Endodermal cell (in vitro differentiated cells): Measurements from ENCODE around the gene HIBADH. TPM values are rescaled to one million over a fixed set of nuclear protein-coding genes. Genes with fewer than 3 reads are reported as not detected.

ENCODE experiments used
- DNase-seq: peaks from one replicate; pipeline ENCODE4 v3.0.0-alpha.2; 2017
- H3K27ac ChIP-seq: 2 replicates; pipeline ENCODE4 v1.5.1; 2013; ENCODE audit warnings: mild to moderate bottlenecking, low read depth, low read length, moderate library complexity
- H3K27me3 ChIP-seq: 2 replicates; pipeline ENCODE4 v1.6.1; 2013; ENCODE audit warnings: mild to moderate bottlenecking, low read length, moderate library complexity; ENCODE audit not compliant: insufficient read depth, control insufficient read depth, poor library complexity, severe bottlenecking
- H3K36me3 ChIP-seq: 2 replicates; pipeline ENCODE4 v1.7.0; 2013; ENCODE audit warnings: mild to moderate bottlenecking, low read length, moderate library complexity; ENCODE audit not compliant: control insufficient read depth, insufficient read depth
- H3K4me1 ChIP-seq: one replicate; pipeline ENCODE4 v1.7.0; 2013; ENCODE audit warnings: low read length; ENCODE audit not compliant: control insufficient read depth, insufficient read depth
- H3K4me3 ChIP-seq: 2 replicates; pipeline ENCODE4 v1.5.1; 2013; ENCODE audit warnings: mild to moderate bottlenecking, low read length, moderate library complexity
- H3K9ac ChIP-seq: 2 replicates; pipeline ENCODE4 v1.6.1; 2013; ENCODE audit warnings: mild to moderate bottlenecking, low read length, moderate library complexity; ENCODE audit not compliant: poor library complexity, severe bottlenecking; ENCODE audit errors: extremely low read depth
- H3K9me3 ChIP-seq: 2 replicates; pipeline ENCODE4 v1.6.1; 2013; ENCODE audit warnings: mild to moderate bottlenecking, low read length, moderate library complexity; ENCODE audit not compliant: control insufficient read depth
- H3K27ac Mint-ChIP-seq: 2 replicates; pipeline ENCODE4 v1.8.0; 2020; ENCODE audit warnings: mixed read lengths
- H3K27me3 Mint-ChIP-seq: 2 replicates; pipeline ENCODE4 v1.8.0; 2021; ENCODE audit warnings: mild to moderate bottlenecking, mixed read lengths; ENCODE audit not compliant: insufficient read depth
- H3K36me3 Mint-ChIP-seq: 2 replicates; pipeline ENCODE4 v1.8.0; 2020; ENCODE audit warnings: low read depth, mixed read lengths
- H3K4me1 Mint-ChIP-seq: 2 replicates; pipeline ENCODE4 v1.8.0; 2020; ENCODE audit warnings: mixed read lengths
- H3K4me3 Mint-ChIP-seq: 2 replicates; pipeline ENCODE4 v1.8.0; 2020; ENCODE audit warnings: mild to moderate bottlenecking, moderate library complexity, mixed read lengths
- H3K9me3 Mint-ChIP-seq: 2 replicates; pipeline ENCODE4 v1.8.0; 2020; ENCODE audit warnings: mild to moderate bottlenecking, mixed read lengths
- CTCF ChIP-seq: fragments of 200-600 bp; sonication (generic); conservative IDR thresholded peaks from 2 replicates; pipeline ENCODE4 v1.5.0; 2021; ENCODE audit warnings: antibody characterized with exemption, mild to moderate bottlenecking
- WGBS, 2 experiments: methylation state at CpG; one replicate each; pipeline versions ENCODE4 v1.1.5 to v1.1.7; 2013; ENCODE audit warnings: missing lambda C conversion rate in 2 of 2, mixed read lengths in 1 of 2; ENCODE audit not compliant: insufficient coverage in 1 of 2, insufficient read length in 1 of 2; 5-methylcytosine and 5-hydroxymethylcytosine counted together
- total RNA-seq, 2 donors: library from RNA; stranded (reverse); fragmentation: NEBNext Ultra II Directional in 1 of 2; extraction: Animal tissue kit (Norgen Biotek cat#: 25700) in 1 of 2; gene quantifications; 2 replicates in 1 of 2; 3 replicates in 1 of 2; pipeline ENCODE4 v1.2.1, GENCODE V29; 2021

Gene HIBADH
- total RNA-seq, 2 donors from 2014 or later: 48.3 to 78.1 TPM

- Histone ChIP-seq H3K27me3 (no peaks in the 10 kb centered on the region), H3K27ac (no peak overlapping the region), H3K36me3 (no peaks in the 10 kb centered on the region), H3K4me3 (no peak overlapping the region), H3K4me1 (no peaks in the 10 kb centered on the region), H3K9ac (no peak overlapping the region), H3K9me3 (no peaks in the 10 kb centered on the region)
- DNase-seq: no peak
- no peaks in the 10 kb centered on the region for H3K36me3 Mint-ChIP-seq
- H3K4me1 Mint-ChIP-seq: peaks cover 4% of the 10 kb centered on the region
- no peak for TF ChIP-seq CTCF
- no peak overlapping the region for H3K4me3 Mint-ChIP-seq
- H3K27ac Mint-ChIP-seq: no peak overlapping the region
- H3K9me3 Mint-ChIP-seq: no peaks in the 10 kb centered on the region
- no peaks in the 10 kb centered on the region for H3K27me3 Mint-ChIP-seq
Measured at GRCh38 chr7:27686315-27686714, 23.6 kb upstream of the HIBADH start.

- H3K9ac ChIP-seq: no peak overlapping the region
- Mint-ChIP-seq H3K4me3 (no peak overlapping the region), H3K27ac (no peak overlapping the region), H3K36me3 (no peaks in the 10 kb centered on the region), H3K27me3 (no peaks in the 10 kb centered on the region), H3K9me3 (no peaks in the 10 kb centered on the region), H3K4me1 (peaks cover 4% of the 10 kb centered on the region)
- no peak overlapping the region for H3K27ac ChIP-seq
- H3K4me3 ChIP-seq: no peak overlapping the region
- H3K4me1 ChIP-seq: no peaks in the 10 kb centered on the region
- no peaks in the 10 kb centered on the region for H3K27me3 ChIP-seq
- no peaks in the 10 kb centered on the region for H3K9me3 ChIP-seq
- no peak for TF ChIP-seq CTCF
- H3K36me3 ChIP-seq: no peaks in the 10 kb centered on the region
- WGBS, 2 experiments: 83% methylated on average over 1 of the region's 2 CpGs; no CpG with 5 or more reads in 1 of the 2 experiments
- no peak for DNase-seq
Measured at GRCh38 chr7:27685893-27686292, 23.2 kb upstream of the HIBADH start.

GRCh38 chr7:27685209-27685608 is 22.5 kb upstream of the HIBADH start:
- Histone ChIP-seq H3K27ac (no peak overlapping the region), H3K4me1 (no peaks in the 10 kb centered on the region), H3K36me3 (no peaks in the 10 kb centered on the region), H3K4me3 (no peak overlapping the region), H3K9ac (no peak overlapping the region), H3K9me3 (no peaks in the 10 kb centered on the region), H3K27me3 (no peaks in the 10 kb centered on the region)
- TF ChIP-seq CTCF: no peak
- H3K9me3 Mint-ChIP-seq: no peaks in the 10 kb centered on the region
- H3K27me3 Mint-ChIP-seq: no peaks in the 10 kb centered on the region
- no peak overlapping the region for H3K27ac Mint-ChIP-seq
- 100% methylated on average over 1 of the region's 1 CpG for WGBS, 2 experiments
- no peak overlapping the region for H3K4me3 Mint-ChIP-seq
- DNase-seq: no peak
- H3K36me3 Mint-ChIP-seq: no peaks in the 10 kb centered on the region
- peaks cover 4% of the 10 kb centered on the region for H3K4me1 Mint-ChIP-seq
